ENCODE data around the gene ZNF189. TPM values are rescaled to one million over a fixed set of nuclear protein-coding genes. Genes with fewer than 3 reads are reported as not detected.

ZNF189 gene
- total RNA-seq, 4 donors from 2014 or later = 10.2 to 12.8 (median 11.5) TPM

DNA sequence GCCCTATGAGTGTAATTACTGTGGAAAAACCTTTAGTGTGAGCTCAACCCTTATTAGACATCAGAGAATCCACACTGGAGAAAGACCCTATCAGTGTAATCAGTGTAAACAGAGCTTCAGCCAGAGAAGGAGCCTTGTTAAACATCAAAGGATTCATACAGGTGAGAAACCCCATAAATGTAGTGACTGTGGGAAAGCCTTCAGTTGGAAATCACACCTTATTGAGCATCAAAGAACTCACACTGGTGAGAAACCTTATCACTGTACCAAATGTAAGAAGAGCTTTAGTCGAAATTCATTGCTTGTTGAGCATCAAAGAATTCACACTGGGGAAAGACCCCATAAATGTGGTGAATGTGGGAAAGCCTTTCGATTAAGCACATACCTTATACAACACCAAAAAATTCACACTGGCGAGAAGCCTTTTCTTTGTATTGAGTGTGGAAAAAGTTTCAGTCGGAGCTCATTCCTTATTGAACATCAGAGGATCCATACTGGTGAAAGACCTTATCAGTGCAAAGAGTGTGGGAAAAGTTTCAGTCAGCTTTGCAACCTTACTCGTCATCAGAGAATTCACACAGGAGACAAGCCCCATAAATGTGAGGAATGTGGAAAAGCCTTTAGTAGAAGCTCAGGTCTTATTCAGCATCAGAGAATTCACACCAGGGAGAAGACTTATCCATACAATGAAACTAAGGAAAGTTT, 9.9 kb downstream of the ZNF189 start:
- TF ChIP-seq POLR2A (IDR thresholded peaks at IDR 0.05) = no peak
- TF ChIP-seq, protein P1, sequence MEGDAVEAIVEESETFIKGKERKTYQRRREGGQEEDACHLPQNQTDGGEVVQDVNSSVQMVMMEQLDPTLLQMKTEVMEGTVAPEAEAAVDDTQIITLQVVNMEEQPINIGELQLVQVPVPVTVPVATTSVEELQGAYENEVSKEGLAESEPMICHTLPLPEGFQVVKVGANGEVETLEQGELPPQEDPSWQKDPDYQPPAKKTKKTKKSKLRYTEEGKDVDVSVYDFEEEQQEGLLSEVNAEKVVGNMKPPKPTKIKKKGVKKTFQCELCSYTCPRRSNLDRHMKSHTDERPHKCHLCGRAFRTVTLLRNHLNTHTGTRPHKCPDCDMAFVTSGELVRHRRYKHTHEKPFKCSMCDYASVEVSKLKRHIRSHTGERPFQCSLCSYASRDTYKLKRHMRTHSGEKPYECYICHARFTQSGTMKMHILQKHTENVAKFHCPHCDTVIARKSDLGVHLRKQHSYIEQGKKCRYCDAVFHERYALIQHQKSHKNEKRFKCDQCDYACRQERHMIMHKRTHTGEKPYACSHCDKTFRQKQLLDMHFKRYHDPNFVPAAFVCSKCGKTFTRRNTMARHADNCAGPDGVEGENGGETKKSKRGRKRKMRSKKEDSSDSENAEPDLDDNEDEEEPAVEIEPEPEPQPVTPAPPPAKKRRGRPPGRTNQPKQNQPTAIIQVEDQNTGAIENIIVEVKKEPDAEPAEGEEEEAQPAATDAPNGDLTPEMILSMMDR (IDR thresholded peaks at IDR 0.05) = no peak
- WGBS, 2 donors = 96 to 97% methylated on average over 5 of the region's 5 CpGs
- intact Hi-C loops (cut with DNase I; ENCODE audit: low total_unique reads) = no loop called here
- DNase-seq (ENCODE audit: low spot score in 2 of 2) = no peak
- no peak overlapping the region for H3K4me3 ChIP-seq (ENCODE audit: low read depth, poor library complexity, severe bottlenecking)

DNA sequence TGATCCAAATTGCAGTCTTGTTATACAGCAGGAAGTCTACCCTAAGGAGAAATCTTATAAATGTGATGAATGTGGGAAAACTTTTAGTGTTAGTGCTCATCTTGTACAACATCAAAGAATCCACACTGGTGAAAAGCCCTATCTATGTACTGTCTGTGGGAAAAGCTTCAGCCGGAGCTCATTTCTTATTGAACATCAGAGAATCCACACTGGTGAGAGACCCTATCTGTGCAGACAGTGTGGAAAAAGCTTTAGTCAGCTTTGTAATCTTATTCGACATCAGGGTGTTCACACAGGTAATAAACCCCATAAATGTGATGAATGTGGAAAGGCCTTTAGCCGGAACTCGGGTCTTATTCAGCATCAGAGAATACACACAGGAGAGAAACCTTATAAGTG, 10.4 kb downstream of the ZNF189 start:
- WGBS, 2 donors = 94 to 98% methylated on average over 4 of the region's 4 CpGs
- no peak for TF ChIP-seq POLR2A (IDR thresholded peaks at IDR 0.05)
- TF ChIP-seq, protein P1 (IDR thresholded peaks at IDR 0.05) = no peak
- intact Hi-C loops (cut with DNase I; ENCODE audit: low total_unique reads) = no loop called here
- no peak for DNase-seq (ENCODE audit: low spot score in 2 of 2)
- H3K4me3 ChIP-seq (ENCODE audit: low read depth, poor library complexity, severe bottlenecking) = no peak overlapping the region

DNA sequence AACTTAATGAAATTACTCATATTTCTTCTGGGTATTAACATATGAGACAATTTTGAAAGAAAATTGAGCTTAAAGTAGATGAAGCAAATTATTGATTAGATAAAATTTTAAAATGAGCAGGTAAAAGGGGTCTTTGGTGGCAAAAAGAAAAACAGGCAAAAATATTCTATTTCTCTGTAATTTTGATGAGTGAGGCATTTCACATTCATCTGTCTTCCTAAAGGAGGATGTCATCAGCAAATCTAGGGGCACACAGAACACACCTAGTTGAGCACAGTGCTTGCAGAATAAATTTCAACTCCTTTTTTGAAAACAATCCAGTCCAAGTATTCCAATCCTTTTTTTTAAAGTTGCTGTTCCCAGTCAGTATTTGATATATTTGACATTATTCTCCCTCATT, 16.2 kb downstream of the ZNF189 start:
- no peak overlapping the region for H3K4me3 ChIP-seq (ENCODE audit: low read depth, poor library complexity, severe bottlenecking)
- DNase-seq (ENCODE audit: low spot score in 2 of 2) = no peak
- intact Hi-C loops (cut with DNase I; ENCODE audit: low total_unique reads) = no loop called here
- TF ChIP-seq, protein P1 (IDR thresholded peaks at IDR 0.05) = no peak
- no peak for TF ChIP-seq POLR2A (IDR thresholded peaks at IDR 0.05)

DNA sequence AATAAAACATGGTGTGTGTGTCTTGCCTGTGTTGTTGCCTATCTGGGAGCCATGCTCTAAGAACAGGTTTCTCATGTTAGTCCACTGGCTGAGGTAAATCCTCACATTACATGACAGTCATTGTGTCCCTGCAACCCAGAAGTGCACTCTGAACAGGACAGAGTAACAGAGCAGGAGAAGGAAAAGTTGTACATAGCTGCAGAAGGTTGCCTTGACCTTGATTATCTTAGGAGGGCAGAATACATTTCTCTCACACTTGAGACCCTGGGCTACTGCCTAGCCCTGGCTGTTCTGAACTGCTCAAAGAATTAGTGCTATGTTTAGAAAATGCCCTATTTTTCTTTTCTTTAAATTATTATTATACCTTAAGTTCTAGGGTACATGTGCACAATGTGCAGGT, 16.9 kb downstream of the ZNF189 start:
- no peak for DNase-seq (ENCODE audit: low spot score in 2 of 2)
- no peak overlapping the region for H3K4me3 ChIP-seq (ENCODE audit: low read depth, poor library complexity, severe bottlenecking)
- intact Hi-C loops (cut with DNase I; ENCODE audit: low total_unique reads) = no loop called here
- TF ChIP-seq, protein P1 (IDR thresholded peaks at IDR 0.05) = no peak
- no peak for TF ChIP-seq POLR2A (IDR thresholded peaks at IDR 0.05)

DNA sequence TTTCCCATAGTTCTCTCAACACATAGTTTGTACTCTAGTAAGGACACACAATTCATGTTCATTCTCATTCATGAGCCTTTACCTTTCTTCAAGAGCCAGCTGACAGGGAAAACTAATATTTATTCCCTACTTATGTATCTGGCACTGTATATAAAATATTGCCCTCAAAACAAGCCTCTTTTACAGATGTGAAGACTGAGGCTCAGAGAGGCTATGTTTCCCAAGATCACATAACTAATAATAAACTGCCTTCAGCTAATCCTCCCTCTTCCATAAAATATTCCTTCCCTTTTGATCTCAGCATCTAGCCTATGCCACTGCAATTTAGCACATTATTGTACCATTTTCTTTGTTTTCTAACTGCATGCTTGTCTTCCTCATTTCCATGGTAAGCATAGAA, 18.7 kb downstream of the ZNF189 start:
- intact Hi-C loops (cut with DNase I; ENCODE audit: low total_unique reads) = no loop called here
- no peak overlapping the region for H3K4me3 ChIP-seq (ENCODE audit: low read depth, poor library complexity, severe bottlenecking)
- DNase-seq (ENCODE audit: low spot score in 2 of 2) = no peak
- TF ChIP-seq POLR2A (IDR thresholded peaks at IDR 0.05) = no peak
- TF ChIP-seq, protein P1 (IDR thresholded peaks at IDR 0.05) = no peak

DNA sequence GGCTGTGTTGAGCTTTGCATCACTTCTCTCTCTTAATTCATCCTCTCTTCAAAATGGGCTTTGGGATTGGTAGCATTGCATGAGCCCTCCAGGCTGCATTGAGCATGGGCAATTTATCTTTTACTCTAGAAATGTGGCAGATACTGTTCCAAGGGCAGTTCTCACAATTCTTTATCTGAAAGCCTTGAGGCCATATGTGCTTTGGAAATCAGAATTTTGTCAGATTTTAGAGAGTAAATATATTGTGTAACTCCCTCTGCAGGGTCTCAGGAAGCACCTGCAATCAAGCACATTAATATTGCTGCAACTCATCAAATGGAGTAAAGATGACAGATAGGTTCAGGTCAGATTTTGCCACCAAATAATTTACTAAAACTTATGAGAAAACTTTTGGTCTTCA, 19.3 kb downstream of the ZNF189 start:
- no peak overlapping the region for H3K4me3 ChIP-seq (ENCODE audit: low read depth, poor library complexity, severe bottlenecking)
- no peak for DNase-seq (ENCODE audit: low spot score in 2 of 2)
- intact Hi-C loops (cut with DNase I; ENCODE audit: low total_unique reads) = no loop called here
- no peak for TF ChIP-seq POLR2A (IDR thresholded peaks at IDR 0.05)
- TF ChIP-seq, protein P1 (IDR thresholded peaks at IDR 0.05) = no peak
